ENCODE data around the gene AHNAK.
"Not testable (repeated sequence)": the region's sequence is repeated elsewhere in the genome, so short reads cannot be mapped to it uniquely, and the experiment has no call there.

The AHNAK gene

DNA sequence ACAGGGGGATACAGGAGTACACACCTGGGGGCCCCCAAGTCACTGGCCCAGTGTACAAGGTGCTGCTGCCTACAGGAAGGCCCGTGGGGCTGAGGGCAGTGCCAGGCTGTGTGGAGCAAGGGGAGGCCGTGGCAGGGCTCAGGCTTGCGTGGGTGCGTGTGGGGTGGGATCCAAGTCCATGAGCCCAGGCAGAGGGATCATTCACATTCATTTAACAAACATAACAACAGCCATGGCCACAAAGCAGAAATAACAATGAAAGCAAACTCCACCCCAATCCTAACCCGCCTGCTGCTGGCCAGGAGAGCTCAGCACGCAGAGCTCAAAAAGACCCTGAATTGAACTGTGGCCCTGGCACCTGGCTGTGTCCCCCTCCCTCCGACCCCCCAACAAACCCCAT is 144.8 kb downstream of the AHNAK start:
- DNase-seq (ENCODE audit: low read depth): no peak

DNA sequence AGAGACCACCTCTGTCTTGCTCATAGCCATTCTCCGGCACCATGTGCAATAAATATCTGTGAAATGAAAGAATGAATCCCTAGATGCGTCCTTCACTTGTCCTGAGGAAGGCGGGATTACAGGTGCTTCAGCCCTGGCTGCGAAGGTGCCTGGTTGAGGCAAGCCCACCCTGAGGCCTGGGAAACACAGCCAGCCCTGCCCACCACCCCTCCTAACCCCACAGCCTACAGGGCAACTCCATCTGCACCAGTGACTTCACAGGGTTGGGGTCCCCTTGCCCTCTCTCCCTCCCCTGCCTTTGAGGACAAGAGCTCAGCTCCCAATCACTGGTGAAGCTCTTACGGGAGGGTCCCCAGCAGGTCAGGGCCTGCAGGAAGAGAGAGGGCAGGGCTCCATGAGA is 145.2 kb downstream of the AHNAK start:
- no peak for DNase-seq (ENCODE audit: low read depth)

DNA sequence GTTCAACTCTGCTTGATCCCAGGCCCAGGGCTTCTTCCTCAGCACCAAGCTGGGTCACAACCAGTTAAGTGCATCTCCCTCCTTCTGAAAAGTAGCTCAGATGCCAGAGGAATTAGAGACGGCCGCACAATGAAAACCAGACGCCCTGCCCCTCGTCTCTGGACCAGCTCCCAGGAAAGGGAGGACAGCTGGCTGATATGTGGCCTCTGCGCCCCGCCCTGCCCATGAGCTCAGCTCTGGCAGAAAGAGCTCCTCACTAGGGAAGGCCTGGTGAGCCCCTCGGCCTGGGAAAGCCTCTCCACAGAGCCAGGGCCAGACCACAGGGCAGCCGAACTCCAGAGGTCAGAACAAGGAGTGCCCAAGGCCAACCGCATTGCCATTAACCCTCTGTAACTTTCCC is 145.8 kb downstream of the AHNAK start:
- no peak for DNase-seq (ENCODE audit: low read depth)

DNA sequence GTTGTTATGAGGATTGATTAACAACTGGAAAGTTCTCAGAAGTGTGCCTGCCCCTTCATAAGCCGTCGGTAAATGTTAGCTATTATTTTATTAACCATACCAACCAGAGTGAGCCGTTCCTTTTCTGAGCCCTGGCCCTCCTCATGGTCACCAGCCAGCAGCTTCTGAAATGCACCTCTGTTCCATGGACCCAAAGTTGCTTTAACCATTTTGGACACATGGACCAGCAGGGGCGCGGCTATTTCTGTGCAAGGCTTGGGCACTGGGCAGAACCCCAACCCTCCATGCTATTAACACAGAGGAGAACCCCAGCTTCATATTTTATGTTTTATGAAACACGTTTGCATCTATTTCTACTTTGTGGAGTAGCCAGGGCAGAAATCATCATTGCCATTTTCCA is 146.3 kb downstream of the AHNAK start:
- DNase-seq (ENCODE audit: low read depth): no peak

DNA sequence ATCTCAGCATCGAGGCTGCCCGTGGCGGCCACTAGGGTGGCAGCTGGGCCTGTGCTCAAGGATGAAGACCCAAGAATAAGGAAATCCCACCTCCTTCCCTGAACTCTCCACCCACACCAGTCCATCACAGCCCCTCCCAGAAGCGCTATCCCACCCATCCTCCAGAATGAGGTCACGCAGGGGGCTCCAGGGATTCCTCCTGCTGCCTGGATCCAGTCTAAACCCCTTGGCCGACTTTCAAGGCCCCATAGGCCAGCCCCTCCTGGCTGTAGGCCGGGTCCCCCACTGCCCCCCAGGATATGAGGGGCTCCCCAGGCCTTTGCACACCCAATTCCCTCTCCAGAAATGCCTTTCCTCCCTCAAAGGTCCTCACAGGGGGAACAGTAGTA is 146.7 kb downstream of the AHNAK start:
- no peak for DNase-seq (ENCODE audit: low read depth)

DNA sequence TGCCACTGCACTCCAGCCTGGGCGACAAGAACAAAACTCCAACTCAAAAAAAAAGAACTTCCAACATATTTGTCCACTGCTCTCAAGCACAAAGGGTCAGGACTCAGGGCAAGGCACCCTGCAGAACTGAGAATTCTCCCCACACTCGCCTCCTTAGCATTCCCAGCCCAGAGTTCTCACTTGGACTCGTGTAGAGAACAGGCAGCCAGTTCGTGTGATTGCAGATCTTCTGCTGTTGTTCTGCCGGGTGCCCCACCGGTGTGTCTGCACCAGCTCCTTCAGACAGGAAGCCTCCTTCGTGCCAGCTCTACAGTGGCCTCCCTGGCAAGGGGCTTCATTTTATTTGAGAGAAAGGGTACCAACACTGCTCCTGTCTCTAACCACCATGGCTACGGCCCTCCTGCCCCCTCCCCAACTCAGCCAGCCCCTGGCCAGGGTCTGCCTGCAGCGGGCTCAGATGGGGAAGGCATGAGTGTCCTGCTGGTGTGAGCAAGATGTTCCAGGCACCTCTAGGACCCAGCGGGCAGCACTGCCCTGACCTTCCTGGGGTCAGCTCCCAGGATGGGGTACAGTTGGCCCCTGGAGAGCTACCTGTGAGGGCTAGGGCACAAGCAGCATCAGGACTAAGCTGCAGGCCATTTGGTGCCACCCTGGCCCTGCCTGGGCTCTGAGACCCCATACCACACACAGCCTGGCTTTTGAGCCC is 147.3 kb downstream of the AHNAK start:
- no peak for DNase-seq (ENCODE audit: low read depth)

DNA sequence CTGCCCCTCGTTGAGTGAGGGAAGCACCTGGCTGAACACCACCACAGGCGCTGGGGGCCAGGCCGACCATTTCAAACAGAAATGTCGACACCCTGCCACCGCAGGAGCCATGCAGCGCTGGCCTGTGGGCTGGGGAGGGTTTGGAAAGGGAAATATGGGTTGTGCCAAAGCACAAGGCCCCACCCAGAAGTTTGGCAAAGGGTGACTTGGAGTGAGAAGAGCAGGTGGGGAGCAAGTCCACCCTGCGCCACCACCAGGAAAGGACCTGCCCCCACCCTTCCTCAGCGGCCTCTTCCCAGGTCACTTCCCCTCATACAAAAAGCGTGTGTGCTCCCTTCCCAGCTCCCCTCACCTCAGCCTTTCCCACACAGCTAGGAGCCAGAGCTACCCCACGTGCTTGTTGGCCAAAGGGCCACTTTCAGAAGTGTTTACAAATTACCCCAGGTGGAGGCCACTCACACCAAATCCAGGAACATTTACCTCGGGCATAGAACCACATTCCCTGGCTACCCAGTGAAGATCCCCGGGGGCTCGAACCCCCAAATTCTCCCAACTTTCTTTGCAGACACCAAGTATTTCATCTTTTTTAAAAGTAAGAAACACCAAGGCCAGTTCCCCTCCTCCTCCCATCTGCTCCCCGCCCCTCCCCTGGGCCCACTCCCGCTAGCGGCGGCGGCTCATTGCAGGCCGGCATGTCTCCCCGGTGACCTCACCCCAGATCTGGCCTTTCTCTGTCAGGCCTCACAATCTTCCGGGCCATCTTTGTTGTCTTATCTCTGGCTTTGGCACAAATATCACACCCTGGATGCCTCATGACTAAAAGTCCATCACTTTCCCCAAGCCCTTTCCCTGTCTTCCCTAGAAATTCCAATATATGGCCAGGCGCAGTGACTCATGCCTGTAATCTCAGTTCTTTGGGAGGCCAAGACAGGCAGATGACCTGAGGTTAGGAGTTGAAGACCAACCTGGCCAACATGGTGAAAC is 148.3 kb downstream of the AHNAK start:
- peak; percentile 61 for DNase-seq (ENCODE audit: low read depth)

DNA sequence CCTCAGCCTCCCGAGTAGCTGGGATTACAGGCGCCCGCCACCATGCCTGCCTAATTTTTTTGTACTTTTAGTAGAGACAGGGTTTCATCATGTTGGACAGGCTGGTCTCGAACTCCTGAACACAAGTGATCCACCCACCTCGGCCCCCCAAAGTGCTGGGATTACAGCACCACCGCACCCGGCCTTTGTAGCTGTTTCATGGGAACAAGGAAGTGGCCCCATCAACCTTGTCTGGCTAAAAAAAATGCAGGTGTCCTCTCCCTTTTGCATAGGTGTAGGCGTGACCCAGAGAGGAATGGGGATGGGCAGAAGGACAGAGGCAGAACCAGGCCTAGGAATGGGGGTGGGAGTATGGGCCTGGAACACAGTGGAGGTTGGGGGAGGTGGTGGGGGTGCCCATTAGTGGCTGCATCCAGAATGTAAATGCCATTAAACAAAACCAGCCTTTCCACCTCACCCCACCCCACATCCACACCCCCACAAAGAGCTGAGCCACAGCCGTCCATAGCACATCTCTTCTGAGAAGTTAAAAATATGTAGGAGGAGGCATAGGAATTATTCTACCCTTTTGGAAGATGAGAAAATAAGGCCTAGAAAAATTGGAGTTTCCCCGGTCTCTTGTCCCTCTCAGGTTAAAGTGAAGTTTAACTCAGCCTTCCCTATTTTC is 150.6 kb downstream of the AHNAK start:
- DNase-seq (ENCODE audit: low read depth): no peak

DNA sequence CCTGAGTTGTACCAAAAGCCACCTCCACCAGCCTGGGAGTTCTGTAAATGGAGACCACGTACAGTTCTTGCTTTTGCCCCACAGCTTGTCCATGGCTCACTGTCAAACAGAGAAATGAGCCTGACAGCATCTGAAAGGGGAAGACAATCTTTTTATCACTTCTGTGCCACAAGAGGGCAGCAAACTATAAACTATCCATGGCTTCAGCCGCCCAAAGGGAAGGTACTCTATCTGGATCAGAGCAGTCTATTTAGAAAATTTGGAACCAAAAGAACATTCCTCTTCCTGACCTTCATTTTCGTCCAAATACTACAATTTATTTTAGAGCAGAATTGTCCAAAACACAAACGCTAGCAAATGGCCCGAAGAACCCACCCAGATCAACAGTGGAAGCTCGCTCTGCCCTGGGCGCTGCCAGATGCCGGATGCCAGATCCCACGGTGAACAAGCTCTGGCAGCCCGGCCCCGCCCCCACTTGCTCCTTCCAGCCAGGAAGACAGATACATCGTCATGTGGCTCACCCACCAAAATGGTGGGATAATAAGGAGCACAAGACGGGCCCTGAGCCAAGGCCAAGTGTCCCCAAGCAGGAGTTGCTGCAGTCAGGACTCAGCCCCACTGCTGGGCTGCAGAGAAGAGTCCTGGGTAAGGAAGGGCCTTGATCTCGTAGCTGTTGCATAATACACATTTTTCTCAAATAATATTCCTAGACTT is 151.6 kb downstream of the AHNAK start:
- peak; percentile 84 for DNase-seq (ENCODE audit: low read depth)

DNA sequence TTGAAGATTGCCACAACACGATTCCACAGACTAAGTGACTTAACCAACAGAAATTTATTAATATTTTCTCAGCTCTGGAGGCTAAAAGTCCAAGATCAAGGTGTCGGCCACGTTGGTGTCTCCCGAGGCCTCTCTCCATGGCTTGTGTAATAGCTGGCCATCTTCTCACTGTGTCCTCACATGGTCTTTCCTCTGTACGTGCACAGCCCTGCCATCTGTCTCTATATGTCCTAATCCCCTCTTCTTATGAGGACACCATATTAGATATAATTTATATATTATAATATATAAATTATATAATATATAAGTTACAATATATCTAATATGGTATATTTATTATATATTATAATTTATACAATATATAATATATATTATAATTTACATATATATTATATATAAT is 152.9 kb downstream of the AHNAK start:
- DNase-seq (ENCODE audit: low read depth): no peak

DNA sequence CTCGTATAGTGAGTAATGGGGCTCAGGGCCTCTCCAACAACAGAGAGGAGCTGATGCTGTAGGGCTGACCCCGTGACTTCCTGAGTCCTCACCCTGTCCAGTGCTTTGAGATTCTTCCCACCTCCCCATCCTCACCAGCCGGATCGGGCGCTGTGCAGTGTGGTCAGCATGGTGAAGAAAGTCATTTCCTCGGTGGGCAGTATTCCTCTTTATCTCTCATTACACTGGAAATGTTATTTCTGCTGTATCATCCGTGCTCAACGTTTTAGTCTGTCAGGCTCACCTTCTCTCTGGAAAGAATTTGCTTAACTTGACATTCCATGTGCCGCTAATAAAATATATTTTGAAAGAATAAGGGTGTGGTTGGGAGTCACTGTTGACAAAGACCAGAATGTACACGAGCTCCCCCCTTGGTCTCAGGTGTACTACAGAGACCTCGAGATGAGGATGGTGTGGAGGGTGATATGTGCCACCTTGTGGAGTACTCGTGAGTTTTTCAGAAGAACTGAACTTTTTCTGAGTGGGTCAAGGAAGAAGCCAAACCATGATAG is 153.5 kb downstream of the AHNAK start:
- no peak for DNase-seq (ENCODE audit: low read depth)

DNA sequence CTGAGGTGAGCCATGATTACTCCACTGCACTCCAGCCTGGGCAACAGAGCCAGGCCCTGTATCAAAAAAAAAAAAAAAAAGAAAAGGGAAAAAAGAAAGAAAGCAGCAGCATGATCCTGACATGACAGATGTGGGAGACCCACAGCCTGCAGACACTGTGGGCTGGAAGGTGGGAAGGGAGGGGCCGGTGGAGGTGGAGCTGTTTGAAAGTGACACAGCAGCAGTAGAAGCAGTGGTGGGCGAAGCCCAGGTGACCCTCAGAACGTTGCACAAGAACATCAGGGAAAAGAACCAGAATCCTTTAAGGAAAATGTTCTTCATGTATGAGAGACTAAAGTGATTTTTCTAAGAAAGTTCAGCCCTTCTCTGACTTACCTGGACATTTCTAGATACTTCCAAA is 154.1 kb downstream of the AHNAK start:
- no peak for DNase-seq (ENCODE audit: low read depth)

DNA sequence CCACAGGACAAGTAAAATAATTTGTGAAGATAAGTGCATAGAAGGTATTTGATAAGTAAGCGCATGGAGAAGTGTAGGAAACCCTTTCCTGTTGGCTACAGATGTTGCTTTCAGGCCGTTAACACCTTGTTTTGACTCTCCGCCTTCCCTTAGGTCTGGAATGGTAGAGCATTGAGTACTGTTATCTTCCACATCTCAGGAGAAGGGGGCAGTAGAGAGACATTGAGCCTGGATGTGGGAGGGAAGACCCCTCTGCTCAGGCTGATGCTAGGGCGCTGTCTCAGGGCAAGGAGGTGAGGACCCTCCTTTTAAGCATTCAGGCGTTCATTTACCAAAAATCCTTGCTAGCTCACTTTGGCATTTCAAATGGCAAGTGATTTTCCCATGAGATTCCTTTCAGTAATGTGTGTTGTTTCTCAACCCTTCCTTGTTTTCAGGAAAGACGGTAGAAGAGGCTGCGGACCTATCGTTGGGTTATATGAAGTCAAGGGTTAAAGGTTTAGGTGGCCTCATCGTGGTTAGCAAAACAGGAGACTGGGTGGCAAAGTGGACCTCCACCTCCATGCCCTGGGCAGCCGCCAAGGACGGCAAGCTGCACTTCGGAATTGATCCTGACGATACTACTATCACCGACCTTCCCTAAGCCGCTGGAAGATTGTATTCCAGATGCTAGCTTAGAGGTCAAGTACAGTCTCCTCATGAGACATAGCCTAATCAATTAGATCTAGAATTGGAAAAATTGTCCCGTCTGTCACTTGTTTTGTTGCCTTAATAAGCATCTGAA is 154.8 kb downstream of the AHNAK start:
- no peak for DNase-seq (ENCODE audit: low read depth)

DNA sequence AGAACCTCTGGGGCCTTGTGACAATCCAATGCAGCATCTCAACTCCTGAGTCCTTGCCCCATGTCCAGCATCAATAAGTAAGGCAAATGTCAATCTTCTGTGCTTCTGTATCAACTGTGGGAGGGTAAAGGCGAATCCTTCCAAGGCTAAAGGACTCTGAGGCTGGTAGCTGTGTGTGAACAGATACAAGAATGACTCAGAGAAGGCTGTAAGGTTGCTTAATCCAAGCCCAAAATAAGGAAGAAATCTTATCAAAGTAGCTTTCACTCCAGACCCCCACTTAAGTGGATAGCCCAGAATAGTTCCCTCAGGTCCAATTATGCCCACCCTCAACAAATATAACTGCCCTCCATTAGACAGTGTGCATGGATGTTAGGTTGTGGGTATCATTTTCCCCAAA is 155.9 kb downstream of the AHNAK start:
- DNase-seq (ENCODE audit: low read depth): no peak

DNA sequence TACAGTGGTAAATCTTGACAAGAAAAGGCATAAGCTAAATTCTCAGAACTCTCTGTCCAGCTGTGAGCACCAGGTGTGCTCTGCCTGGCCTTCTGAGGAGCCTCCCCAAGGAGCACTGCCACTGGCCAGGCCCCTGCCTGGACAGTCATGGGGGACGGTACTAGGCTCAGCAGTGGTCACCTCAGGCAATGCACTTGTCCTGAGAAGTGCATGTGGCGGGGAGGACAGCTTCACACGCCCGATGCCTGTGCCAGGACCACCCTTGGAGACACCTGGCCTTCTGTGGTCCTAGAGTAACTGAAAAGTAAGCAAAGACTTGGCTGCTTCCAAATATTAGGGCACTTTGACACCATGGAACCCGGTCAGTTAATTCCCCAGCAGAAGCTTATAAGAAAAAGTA is 156.4 kb downstream of the AHNAK start:
- DNase-seq (ENCODE audit: low read depth): no peak

DNA sequence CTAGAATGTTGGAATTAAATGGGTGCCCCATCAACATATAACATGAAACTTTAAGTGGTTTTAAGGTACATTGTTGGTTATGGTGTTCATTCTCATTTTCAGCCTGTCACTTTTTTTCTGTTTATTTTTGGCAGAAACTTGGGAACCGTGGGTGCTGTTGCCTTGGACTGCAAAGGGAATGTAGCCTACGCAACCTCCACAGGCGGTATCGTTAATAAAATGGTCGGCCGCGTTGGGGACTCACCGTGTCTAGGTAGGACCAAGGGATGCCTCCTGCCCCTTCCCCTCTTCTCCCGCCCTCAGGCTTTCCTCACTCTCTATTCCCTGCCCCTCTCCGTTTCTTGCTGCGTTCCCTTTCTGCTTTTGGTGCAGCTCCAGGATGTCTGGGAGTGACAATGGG is 157.6 kb downstream of the AHNAK start:
- DNase-seq (ENCODE audit: low read depth): no peak

DNA sequence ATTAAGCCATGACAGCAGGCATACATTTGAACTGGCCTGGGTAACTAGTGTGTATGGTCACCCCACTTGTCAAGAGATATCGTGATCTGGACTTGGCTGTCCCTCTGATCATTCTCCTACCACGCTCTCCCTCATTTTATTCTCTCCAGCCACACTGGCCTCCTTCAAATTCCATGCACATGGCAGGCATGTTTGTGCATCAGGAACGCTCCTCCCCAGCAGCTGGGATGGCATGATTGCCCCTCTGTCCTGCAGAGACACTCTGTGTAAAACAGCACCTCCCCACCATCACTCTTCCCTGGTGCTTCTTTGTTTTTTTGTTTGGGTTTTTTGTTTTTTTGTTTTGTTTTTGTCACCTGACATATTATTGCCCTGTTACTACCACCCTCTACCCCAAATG is 159.2 kb downstream of the AHNAK start:
- no peak for DNase-seq (ENCODE audit: low read depth)

DNA sequence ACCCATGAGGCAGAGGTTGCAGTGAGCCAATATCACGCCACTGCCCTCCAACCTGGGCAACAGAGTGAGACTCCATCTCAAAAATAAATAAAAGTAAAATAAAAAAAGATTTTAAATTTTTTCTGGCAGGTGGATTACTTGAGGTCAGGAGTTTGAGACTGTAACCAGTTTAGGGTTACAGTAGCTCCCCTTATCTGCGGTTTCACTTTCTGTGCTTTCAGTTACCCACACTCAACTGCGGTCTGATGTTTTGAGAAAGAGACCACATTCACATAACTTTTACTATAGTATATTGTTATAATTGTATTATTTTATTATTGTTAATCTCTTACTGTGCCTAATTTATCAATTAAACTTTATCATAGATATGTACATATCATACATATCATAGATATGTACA is 160.5 kb downstream of the AHNAK start:
- not testable (repeated sequence) for DNase-seq (ENCODE audit: low read depth)

DNA sequence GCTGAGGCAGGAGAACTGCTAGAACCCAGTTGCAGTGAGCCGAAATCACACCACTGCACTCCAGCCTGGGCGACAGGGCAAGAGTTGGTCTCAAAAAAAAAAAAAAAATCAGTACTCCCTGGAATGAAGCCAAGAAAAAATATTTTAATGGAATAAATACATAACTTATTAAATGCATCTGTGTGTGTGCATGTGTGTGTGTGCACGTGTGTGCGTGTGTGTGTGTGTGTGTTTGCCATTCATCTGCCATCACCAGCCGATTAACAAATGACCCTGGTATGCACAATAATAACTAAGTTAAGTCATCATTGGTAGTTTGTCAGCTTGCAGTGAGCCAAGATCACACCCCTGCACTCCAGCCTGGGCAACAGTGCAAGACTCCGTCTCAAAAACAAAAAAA is 162.8 kb downstream of the AHNAK start:
- no peak for DNase-seq (ENCODE audit: low read depth)

All from HS-5 (cell line).